ENCODE measurements around the gene RNF144A. TPM values are rescaled to one million over a fixed set of nuclear protein-coding genes. Genes with fewer than 3 reads are reported as not detected.
A peak's percentile ranks its signal among the peaks of the same experiment; 100 is the strongest.

RNF144A gene
- total and polyA plus RNA-seq, 2 donors (not counting 1 experiment from before 2014, with no cell fraction given), result 0.17 to 0.24 TPM

- Histone ChIP-seq H3K9me3 (ENCODE audit: control insufficient read depth, insufficient read depth, low read depth, low read length) (no peaks in the 10 kb centered on the region), H4K20me1 (ENCODE audit: control insufficient read depth, extremely low read depth, insufficient read depth, low read length) (no peaks in the 10 kb centered on the region), H3K4me1 (ENCODE audit: control insufficient read depth, extremely low read depth, insufficient read depth, low read length) (no peaks in the 10 kb centered on the region), H3K27ac (ENCODE audit: insufficient read depth, low read length) (no peak overlapping the region), H3K36me3 (ENCODE audit: control insufficient read depth, insufficient read depth, low read length) (no peaks in the 10 kb centered on the region), H3K4me2 (ENCODE audit: extremely low read depth, insufficient read depth, low read length) (no peak overlapping the region), H3K79me2 (ENCODE audit: control insufficient read depth, insufficient read depth, low read length) (no peaks in the 10 kb centered on the region), H3K27me3 (ENCODE audit: control insufficient read depth, insufficient read depth, low read length) (no peaks in the 10 kb centered on the region), H2AFZ (ENCODE audit: low read length) (no peak overlapping the region), H3K4me3 (replicated peaks in 1 of 4; ENCODE audit: control extremely low read depth in 1 of 4, insufficient read depth in 1 of 4, low read depth in 3 of 4, low read length in 4 of 4) (no peak overlapping the region), H3K9ac (ENCODE audit: insufficient read depth, low read length) (no peak overlapping the region)
- TF ChIP-seq CTCF (conservative IDR thresholded peaks at IDR 0.05 in 1 of 2, IDR thresholded peaks at IDR 0.05 in 1 of 2; ENCODE audit: low read depth in 1 of 2, low read length in 2 of 2) (no peak), EZH2 (IDR thresholded peaks at IDR 0.05; ENCODE audit: low read length, missing control alignments) (no peak)
- DNase-seq (ENCODE audit: low read depth in 2 of 2), result no peak
These were observed 115.2 kb downstream of the RNF144A start for GRCh38 chr2:7032371-7032770.

- Histone ChIP-seq H3K4me3 (replicated peaks in 1 of 4; ENCODE audit: control extremely low read depth in 1 of 4, insufficient read depth in 1 of 4, low read depth in 3 of 4, low read length in 4 of 4) (no peak overlapping the region), H2AFZ (ENCODE audit: low read length) (no peak overlapping the region), H3K9me3 (ENCODE audit: control insufficient read depth, insufficient read depth, low read depth, low read length) (no peaks in the 10 kb centered on the region), H3K27ac (ENCODE audit: insufficient read depth, low read length) (no peak overlapping the region), H3K9ac (ENCODE audit: insufficient read depth, low read length) (no peak overlapping the region), H4K20me1 (ENCODE audit: control insufficient read depth, extremely low read depth, insufficient read depth, low read length) (no peaks in the 10 kb centered on the region), H3K4me1 (ENCODE audit: control insufficient read depth, extremely low read depth, insufficient read depth, low read length) (no peaks in the 10 kb centered on the region), H3K36me3 (ENCODE audit: control insufficient read depth, insufficient read depth, low read length) (no peaks in the 10 kb centered on the region), H3K27me3 (ENCODE audit: control insufficient read depth, insufficient read depth, low read length) (no peaks in the 10 kb centered on the region), H3K4me2 (ENCODE audit: extremely low read depth, insufficient read depth, low read length) (no peak overlapping the region), H3K79me2 (ENCODE audit: control insufficient read depth, insufficient read depth, low read length) (no peaks in the 10 kb centered on the region)
- TF ChIP-seq CTCF (conservative IDR thresholded peaks at IDR 0.05 in 1 of 2, IDR thresholded peaks at IDR 0.05 in 1 of 2; ENCODE audit: low read depth in 1 of 2, low read length in 2 of 2) (no peak), EZH2 (IDR thresholded peaks at IDR 0.05; ENCODE audit: low read length, missing control alignments) (no peak)
- no peak for DNase-seq (ENCODE audit: low read depth in 2 of 2)
These were observed 116.1 kb downstream of the RNF144A start for GRCh38 chr2:7033136-7033960.

GRCh38 chr2:7034303-7034702 is 117.1 kb downstream of the RNF144A start:
- Histone ChIP-seq H3K27me3 (ENCODE audit: control insufficient read depth, insufficient read depth, low read length) (no peaks in the 10 kb centered on the region), H3K4me1 (ENCODE audit: control insufficient read depth, extremely low read depth, insufficient read depth, low read length) (no peaks in the 10 kb centered on the region), H3K9me3 (ENCODE audit: control insufficient read depth, insufficient read depth, low read depth, low read length) (no peaks in the 10 kb centered on the region), H3K4me3 (replicated peaks in 1 of 4; ENCODE audit: control extremely low read depth in 1 of 4, insufficient read depth in 1 of 4, low read depth in 3 of 4, low read length in 4 of 4) (no peak overlapping the region), H3K79me2 (ENCODE audit: control insufficient read depth, insufficient read depth, low read length) (no peaks in the 10 kb centered on the region), H3K9ac (ENCODE audit: insufficient read depth, low read length) (no peak overlapping the region), H4K20me1 (ENCODE audit: control insufficient read depth, extremely low read depth, insufficient read depth, low read length) (no peaks in the 10 kb centered on the region), H3K27ac (ENCODE audit: insufficient read depth, low read length) (no peak overlapping the region), H3K36me3 (ENCODE audit: control insufficient read depth, insufficient read depth, low read length) (no peaks in the 10 kb centered on the region), H3K4me2 (ENCODE audit: extremely low read depth, insufficient read depth, low read length) (no peak overlapping the region), H2AFZ (ENCODE audit: low read length) (no peak overlapping the region)
- peak; percentile 20 to 37 for DNase-seq (ENCODE audit: low read depth in 2 of 2)
- TF ChIP-seq CTCF (conservative IDR thresholded peaks at IDR 0.05 in 1 of 2, IDR thresholded peaks at IDR 0.05 in 1 of 2; ENCODE audit: low read depth in 1 of 2, low read length in 2 of 2), result peak in 1 of 2 donors; percentile 41
- no peak for TF ChIP-seq EZH2 (IDR thresholded peaks at IDR 0.05; ENCODE audit: low read length, missing control alignments)
